MV-4-11 (cell line): ENCODE measurements around the gene RETREG1.
"Not testable (repeated sequence)": the region's sequence is repeated elsewhere in the genome, so short reads cannot be mapped to it uniquely, and the experiment has no call there.

ENCODE experiments used
- DNase-seq: peaks from one replicate; lab custom pipeline; 2025; lab: John Stamatoyannopoulos, UW

The RETREG1 gene

GRCh38 chr5:16456103-16456832, 160.5 kb downstream of the RETREG1 start:
- DNase-seq, result peak; percentile 70

- DNase-seq, result peak; percentile 77
Measured at GRCh38 chr5:16455668-16456067, 161.1 kb downstream of the RETREG1 start.

GRCh38 chr5:16454686-16455085, 162.1 kb downstream of the RETREG1 start:
- no peak for DNase-seq

GRCh38 chr5:16453609-16454008, 163.2 kb downstream of the RETREG1 start:
- DNase-seq, result no peak

GRCh38 chr5:16450163-16450562, 166.6 kb downstream of the RETREG1 start:
- no peak for DNase-seq

- DNase-seq, result no peak
Measured at GRCh38 chr5:16446993-16447392, 169.8 kb downstream of the RETREG1 start.

- no peak for DNase-seq
Measured at GRCh38 chr5:16437977-16438376, 178.8 kb downstream of the RETREG1 start.

GRCh38 chr5:16436065-16436682, 180.6 kb downstream of the RETREG1 start:
- not testable (repeated sequence) for DNase-seq

GRCh38 chr5:16431490-16431889, 185.3 kb downstream of the RETREG1 start:
- DNase-seq, result no peak

GRCh38 chr5:16430349-16431089, 186.3 kb downstream of the RETREG1 start:
- no peak for DNase-seq

GRCh38 chr5:16428359-16428758, 188.4 kb downstream of the RETREG1 start:
- no peak for DNase-seq

- no peak for DNase-seq
Measured at GRCh38 chr5:16427587-16427986, 189.2 kb downstream of the RETREG1 start.
